AG09309 (cell line): ENCODE data around the gene LRIT1.

ENCODE experiments used
- DNase-seq: peaks from one replicate; pipeline ENCODE4 v3.0.0-alpha.2; 2010; ENCODE audit warnings: low read depth
- H3K4me3 ChIP-seq: 2 replicates; pipeline ENCODE4 v1.5.1; 2011; ENCODE audit warnings: mild to moderate bottlenecking, low read depth, low read length, moderate library complexity; ENCODE audit not compliant: control insufficient read depth
- CTCF ChIP-seq: IDR thresholded peaks from 2 replicates; pipeline ENCODE4 v1.5.1; 2011; ENCODE audit warnings: mild to moderate bottlenecking, low read depth, low read length, inconsistent platforms; ENCODE audit not compliant: insufficient read depth, control insufficient read depth; ENCODE audit errors: missing control alignments

LRIT1 gene

GRCh38 chr10:84237199-84238051 is 3.9 kb downstream of the LRIT1 start:
- no peak for DNase-seq
- TF ChIP-seq CTCF, result no peak
- H3K4me3 ChIP-seq, result no peak overlapping the region

- no peak for TF ChIP-seq CTCF
- no peak for DNase-seq
- no peak overlapping the region for H3K4me3 ChIP-seq
Measured at GRCh38 chr10:84236807-84237198, 4.5 kb downstream of the LRIT1 start.

- H3K4me3 ChIP-seq, result no peak overlapping the region
- no peak for TF ChIP-seq CTCF
- no peak for DNase-seq
Measured at GRCh38 chr10:84235096-84235495, 6.2 kb downstream of the LRIT1 start.

- H3K4me3 ChIP-seq, result no peak overlapping the region
- no peak for DNase-seq
- no peak for TF ChIP-seq CTCF
Measured at GRCh38 chr10:84234479-84234878, 6.9 kb downstream of the LRIT1 start.

- no peak for TF ChIP-seq CTCF
- DNase-seq, result no peak
- no peak overlapping the region for H3K4me3 ChIP-seq
Measured at GRCh38 chr10:84233940-84234339, 7.4 kb downstream of the LRIT1 start.

- no peak for TF ChIP-seq CTCF
- no peak overlapping the region for H3K4me3 ChIP-seq
- no peak for DNase-seq
Measured at GRCh38 chr10:84232376-84232775, 9.0 kb downstream of the LRIT1 start.
